ENCODE results near the gene GALK2.
"Not testable (repeated sequence)": the region's sequence is repeated elsewhere in the genome, so short reads cannot be mapped to it uniquely, and the experiment has no call there.

GALK2 gene

GRCh38 chr15:49168016-49168415, 2.0 kb upstream of the GALK2 start:
- DNase-seq, result no peak

GRCh38 chr15:49171790-49172189, 1.7 kb downstream of the GALK2 start:
- DNase-seq, result no peak

GRCh38 chr15:49174902-49175301, 4.9 kb downstream of the GALK2 start:
- DNase-seq, result no peak

GRCh38 chr15:49175582-49176397, 5.7 kb downstream of the GALK2 start:
- DNase-seq, result not testable (repeated sequence)

GRCh38 chr15:49178497-49178896, 8.4 kb downstream of the GALK2 start:
- DNase-seq, result no peak

- DNase-seq, result no peak
Observed at GRCh38 chr15:49179433-49180190, 9.6 kb downstream of the GALK2 start.

- no peak for DNase-seq
Observed at GRCh38 chr15:49182128-49182527, 12.1 kb downstream of the GALK2 start.

GRCh38 chr15:49183741-49184140, 13.7 kb downstream of the GALK2 start:
- not testable (repeated sequence) for DNase-seq

- no peak for DNase-seq
Observed at GRCh38 chr15:49185473-49185872, 15.4 kb downstream of the GALK2 start.

- DNase-seq, result no peak
Observed at GRCh38 chr15:49187549-49188245, 17.6 kb downstream of the GALK2 start.

GRCh38 chr15:49188933-49189332, 18.9 kb downstream of the GALK2 start:
- no peak for DNase-seq

- no peak for DNase-seq
Observed at GRCh38 chr15:49189631-49190030, 19.6 kb downstream of the GALK2 start.

- peak; percentile 42 for DNase-seq
Observed at GRCh38 chr15:49190586-49190985, 20.5 kb downstream of the GALK2 start.

GRCh38 chr15:49191892-49192291, 21.8 kb downstream of the GALK2 start:
- no peak for DNase-seq

GRCh38 chr15:49196856-49197255, 26.8 kb downstream of the GALK2 start:
- DNase-seq, result no peak

GRCh38 chr15:49199666-49200065, 29.6 kb downstream of the GALK2 start:
- no peak for DNase-seq

GRCh38 chr15:49200347-49200746, 30.3 kb downstream of the GALK2 start:
- no peak for DNase-seq

GRCh38 chr15:49208102-49208501, 38.1 kb downstream of the GALK2 start:
- not testable (repeated sequence) for DNase-seq

GRCh38 chr15:49212897-49213296, 42.9 kb downstream of the GALK2 start:
- DNase-seq, result no peak

GRCh38 chr15:49215768-49216739, 46.0 kb downstream of the GALK2 start:
- DNase-seq, result no peak

- no peak for DNase-seq
Observed at GRCh38 chr15:49223536-49224274, 53.7 kb downstream of the GALK2 start.
